ENCODE data around the gene GABRG3. TPM values are rescaled to one million over a fixed set of nuclear protein-coding genes. Genes with fewer than 3 reads are reported as not detected.

GABRG3 gene
- total RNA-seq, 1 experiment from 2014 or later, result 0.15 TPM

DNA sequence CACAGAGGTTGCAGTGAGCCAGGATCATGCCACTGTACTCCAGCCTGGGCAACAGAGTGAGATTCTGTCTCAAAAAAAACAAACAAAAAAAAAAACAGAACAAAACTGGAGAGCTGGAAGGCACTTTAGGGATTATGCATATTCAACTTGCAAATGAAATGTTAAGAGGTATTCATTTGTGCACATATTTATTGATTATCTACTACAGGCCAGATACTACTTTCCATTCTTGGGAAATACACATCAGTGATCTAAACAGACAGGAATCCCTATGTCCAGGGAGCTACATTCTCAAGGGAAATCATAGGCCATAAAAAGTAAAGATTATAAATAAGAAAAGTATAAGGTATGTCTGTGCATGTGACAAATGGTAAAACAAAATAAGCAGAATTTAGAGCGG, 322.6 kb downstream of the GABRG3 start:
- Histone ChIP-seq H4K5ac (ENCODE audit: insufficient read length, low read depth, low read length) (no peak overlapping the region), H4K20me1 (ENCODE audit: control insufficient read depth, insufficient read depth, insufficient read length) (no peaks in the 10 kb centered on the region), H2AK5ac (ENCODE audit: insufficient read length, low read length) (no peak overlapping the region), H3K9me3 (ENCODE audit: control insufficient read depth, low read depth, low read length) (no peaks in the 10 kb centered on the region), H2BK12ac (ENCODE audit: insufficient read length, low read depth, low read length) (no peak overlapping the region), H3K4me2 (ENCODE audit: insufficient read depth, insufficient read length, low read length) (no peak overlapping the region), H3K18ac (ENCODE audit: insufficient read length, low read depth, low read length) (no peak overlapping the region), H2BK15ac (ENCODE audit: low read depth, low read length) (no peak overlapping the region), H3K14ac (ENCODE audit: insufficient read depth, low read length) (no peak overlapping the region), H3K27me3 (ENCODE audit: insufficient read depth, low read length) (no peaks in the 10 kb centered on the region), H3K23ac (ENCODE audit: insufficient read length, low read depth, low read length) (no peak overlapping the region), H2BK5ac (ENCODE audit: insufficient read length, low read length) (no peak overlapping the region), H3K56ac (ENCODE audit: insufficient read length, low read depth, low read length) (no peak overlapping the region), H3T11ph (ENCODE audit: low read length) (no peak overlapping the region), H4K8ac (replicated peaks; ENCODE audit: insufficient read length, low read depth, low read length) (no peak overlapping the region), H4K91ac (ENCODE audit: insufficient read length, low read depth, low read length) (no peak overlapping the region), H3K79me1 (ENCODE audit: insufficient read depth, low read depth, low read length, poor library complexity, severe bottlenecking) (no peaks in the 10 kb centered on the region), H3K27ac (ENCODE audit: insufficient read length, low read depth, low read length) (no peak overlapping the region), H3K9ac (ENCODE audit: extremely low read depth, insufficient read length, low read length) (no peak overlapping the region), H2BK20ac (ENCODE audit: low read depth, low read length, poor library complexity, severe bottlenecking) (no peak overlapping the region), H2AFZ (ENCODE audit: low read length) (no peak overlapping the region), H3K4me1 (ENCODE audit: insufficient read depth, low read length) (no peaks in the 10 kb centered on the region), H2BK120ac (ENCODE audit: low read depth, low read length, poor library complexity, severe bottlenecking) (no peak overlapping the region), H3K79me2 (ENCODE audit: insufficient read depth, low read length) (no peaks in the 10 kb centered on the region), H3K23me2 (ENCODE audit: insufficient read length, low read depth, low read length, poor library complexity, severe bottlenecking) (no peaks in the 10 kb centered on the region), H3K4ac (ENCODE audit: low read depth, low read length) (no peak overlapping the region)
- Mint-ChIP-seq H3K27me3 (ENCODE audit: low read depth) (no peaks in the 10 kb centered on the region), H3K36me3 (ENCODE audit: insufficient read depth in 1 of 3, low read depth in 3 of 3) (no peaks in the 10 kb centered on the region), H3K4me1 (peaks cover 0 to 6% of the 10 kb centered on the region in 2 experiments; a peak in 1 of 4 replicates), H3K27ac (no peak overlapping the region), H3K4me3 (no peak overlapping the region), H3K9me3 (no peaks in the 10 kb centered on the region)
- whole genome bisulfite sequencing (ENCODE audit: extremely low coverage, insufficient read length, low lambda C conversion rate), result no CpG with 5 or more reads among the region's 1 CpG
- no peak for DNase-seq
- TF ChIP-seq, protein P1, sequence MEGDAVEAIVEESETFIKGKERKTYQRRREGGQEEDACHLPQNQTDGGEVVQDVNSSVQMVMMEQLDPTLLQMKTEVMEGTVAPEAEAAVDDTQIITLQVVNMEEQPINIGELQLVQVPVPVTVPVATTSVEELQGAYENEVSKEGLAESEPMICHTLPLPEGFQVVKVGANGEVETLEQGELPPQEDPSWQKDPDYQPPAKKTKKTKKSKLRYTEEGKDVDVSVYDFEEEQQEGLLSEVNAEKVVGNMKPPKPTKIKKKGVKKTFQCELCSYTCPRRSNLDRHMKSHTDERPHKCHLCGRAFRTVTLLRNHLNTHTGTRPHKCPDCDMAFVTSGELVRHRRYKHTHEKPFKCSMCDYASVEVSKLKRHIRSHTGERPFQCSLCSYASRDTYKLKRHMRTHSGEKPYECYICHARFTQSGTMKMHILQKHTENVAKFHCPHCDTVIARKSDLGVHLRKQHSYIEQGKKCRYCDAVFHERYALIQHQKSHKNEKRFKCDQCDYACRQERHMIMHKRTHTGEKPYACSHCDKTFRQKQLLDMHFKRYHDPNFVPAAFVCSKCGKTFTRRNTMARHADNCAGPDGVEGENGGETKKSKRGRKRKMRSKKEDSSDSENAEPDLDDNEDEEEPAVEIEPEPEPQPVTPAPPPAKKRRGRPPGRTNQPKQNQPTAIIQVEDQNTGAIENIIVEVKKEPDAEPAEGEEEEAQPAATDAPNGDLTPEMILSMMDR (conservative IDR thresholded peaks at IDR 0.05), result no peak
